ENCODE results near the gene NEMP1. TPM values are rescaled to one million over a fixed set of nuclear protein-coding genes. Genes with fewer than 3 reads are reported as not detected.

The NEMP1 gene
- total and polyA plus RNA-seq, 10 of the 15 experiments (the other 5 are each of a cell fraction or from before 2014, with no cell fraction given): 4.0 to 45.9 (median 19.8) TPM

GRCh38 chr12:57051011-57051410, 27.6 kb downstream of the NEMP1 start:
- H3K4me2 ChIP-seq (ENCODE audit: control insufficient read depth, insufficient read depth): no peak overlapping the region
- H4K20me1 ChIP-seq (ENCODE audit: control insufficient read depth, insufficient read depth): no peaks in the 10 kb centered on the region
- no peak overlapping the region for H3K4me3 ChIP-seq
- in situ Hi-C loops (cut with MboI) (no loop called here), intact Hi-C loops (cut with micrococcal nuclease; ENCODE audit: unreplicated experiment) (no loop called here)
- no TSS peak for BruUV-seq (replicated peaks)
- no peak for FAIRE-seq
- ChIA-PET SMC1A (ENCODE audit: uncharacterized antibody, unreplicated experiment) (interaction anchor here (1.1 kb wide), 2 partner anchors 8 to 42 kb away, joined by 3 to 4 read pairs; no protein-coding TSS in a partner anchor), CTCF (interaction anchor here (1.1 to 2.0 kb wide), 9 partner anchors 10 to 61 kb away, joined by 3 to 7 read pairs (median 3); no protein-coding TSS in a partner anchor), POLR2A (no interaction called here), RAD21 (ENCODE audit: unreplicated experiment) (no interaction called here)
- H3K79me2 ChIP-seq (ENCODE audit: control insufficient read depth, insufficient read depth, low read length): no peaks in the 10 kb centered on the region
- H3K36me3 ChIP-seq (ENCODE audit: control insufficient read depth in 2 of 2, insufficient read depth in 2 of 2, low read length in 1 of 2): no peaks in the 10 kb centered on the region
- H2AFZ ChIP-seq (ENCODE audit: control insufficient read depth, low read depth, low read length): no peak overlapping the region
- DNase-seq (ENCODE audit: low read depth, low spot score): no peak
- ATAC-seq: no peak
- H3K9me3 ChIP-seq (replicated peaks; ENCODE audit: control insufficient read depth, insufficient read depth, low read length): no peaks in the 10 kb centered on the region
- no peak overlapping the region for H3K27ac ChIP-seq (ENCODE audit: control insufficient read depth, insufficient read depth)
- 89% methylated on average over 1 of the region's 1 CpG for WGBS (ENCODE audit: insufficient coverage, insufficient replicate concordance, low lambda C conversion rate, missing lambda C conversion rate)
- H3K4me1 ChIP-seq (ENCODE audit: control insufficient read depth, insufficient read depth, low read length): peaks cover 15% of the 10 kb centered on the region
- no peak overlapping the region for H3K9ac ChIP-seq (ENCODE audit: control insufficient read depth, insufficient read depth, low read length)
- H3K27me3 ChIP-seq (replicated peaks in 1 of 2; ENCODE audit: control insufficient read depth in 2 of 2, insufficient read depth in 2 of 2, low read length in 1 of 2): no peaks in the 10 kb centered on the region
- TF ChIP-seq RUNX3 (IDR thresholded peaks at IDR 0.05; ENCODE audit: low read length): no peak
- TF ChIP-seq MTA2 (IDR thresholded peaks at IDR 0.05; ENCODE audit: low read depth): no peak
- no peak for TF ChIP-seq EED (IDR thresholded peaks at IDR 0.05; ENCODE audit: low read depth)
- TF ChIP-seq POLR2AphosphoS5 (IDR thresholded peaks at IDR 0.05; ENCODE audit: low read length): no peak
- no peak for TF ChIP-seq BHLHE40 (IDR thresholded peaks at IDR 0.05; ENCODE audit: borderline replicate concordance in 1 of 2, low read depth in 2 of 2, low read length in 1 of 2)
- TF ChIP-seq SIX5 (IDR thresholded peaks at IDR 0.05; ENCODE audit: low read depth, low read length, severe bottlenecking): no peak
- no peak for TF ChIP-seq SUZ12 (IDR thresholded peaks at IDR 0.05; ENCODE audit: unreplicated experiment)
- no peak for TF ChIP-seq SIN3A (IDR thresholded peaks at IDR 0.05; ENCODE audit: low read depth, low read length)
- TF ChIP-seq RELB (IDR thresholded peaks at IDR 0.05; ENCODE audit: low read depth): no peak
- no peak for TF ChIP-seq ZBTB11 (CRISPR knock-in tag; IDR thresholded peaks at IDR 0.05)
- TF ChIP-seq CBX3 (IDR thresholded peaks at IDR 0.05; ENCODE audit: borderline replicate concordance, low read depth): no peak
- TF ChIP-seq, protein P1, sequence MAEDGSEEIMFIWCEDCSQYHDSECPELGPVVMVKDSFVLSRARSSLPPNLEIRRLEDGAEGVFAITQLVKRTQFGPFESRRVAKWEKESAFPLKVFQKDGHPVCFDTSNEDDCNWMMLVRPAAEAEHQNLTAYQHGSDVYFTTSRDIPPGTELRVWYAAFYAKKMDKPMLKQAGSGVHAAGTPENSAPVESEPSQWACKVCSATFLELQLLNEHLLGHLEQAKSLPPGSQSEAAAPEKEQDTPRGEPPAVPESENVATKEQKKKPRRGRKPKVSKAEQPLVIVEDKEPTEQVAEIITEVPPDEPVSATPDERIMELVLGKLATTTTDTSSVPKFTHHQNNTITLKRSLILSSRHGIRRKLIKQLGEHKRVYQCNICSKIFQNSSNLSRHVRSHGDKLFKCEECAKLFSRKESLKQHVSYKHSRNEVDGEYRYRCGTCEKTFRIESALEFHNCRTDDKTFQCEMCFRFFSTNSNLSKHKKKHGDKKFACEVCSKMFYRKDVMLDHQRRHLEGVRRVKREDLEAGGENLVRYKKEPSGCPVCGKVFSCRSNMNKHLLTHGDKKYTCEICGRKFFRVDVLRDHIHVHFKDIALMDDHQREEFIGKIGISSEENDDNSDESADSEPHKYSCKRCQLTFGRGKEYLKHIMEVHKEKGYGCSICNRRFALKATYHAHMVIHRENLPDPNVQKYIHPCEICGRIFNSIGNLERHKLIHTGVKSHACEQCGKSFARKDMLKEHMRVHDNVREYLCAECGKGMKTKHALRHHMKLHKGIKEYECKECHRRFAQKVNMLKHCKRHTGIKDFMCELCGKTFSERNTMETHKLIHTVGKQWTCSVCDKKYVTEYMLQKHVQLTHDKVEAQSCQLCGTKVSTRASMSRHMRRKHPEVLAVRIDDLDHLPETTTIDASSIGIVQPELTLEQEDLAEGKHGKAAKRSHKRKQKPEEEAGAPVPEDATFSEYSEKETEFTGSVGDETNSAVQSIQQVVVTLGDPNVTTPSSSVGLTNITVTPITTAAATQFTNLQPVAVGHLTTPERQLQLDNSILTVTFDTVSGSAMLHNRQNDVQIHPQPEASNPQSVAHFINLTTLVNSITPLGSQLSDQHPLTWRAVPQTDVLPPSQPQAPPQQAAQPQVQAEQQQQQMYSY (CRISPR knock-in tag; IDR thresholded peaks at IDR 0.05): no peak
- no peak for TF ChIP-seq YY1 (IDR thresholded peaks at IDR 0.05; ENCODE audit: low read depth, low read length)
- no peak for TF ChIP-seq IRF5 (IDR thresholded peaks at IDR 0.05; ENCODE audit: borderline replicate concordance)
- TF ChIP-seq ZBED1 (IDR thresholded peaks at IDR 0.05; ENCODE audit: borderline replicate concordance): no peak
